Hypothalamus (tissue), 51 donors: Measurements from ENCODE around the gene DDI2.
"Not testable (repeated sequence)": the region's sequence is repeated elsewhere in the genome, so short reads cannot be mapped to it uniquely, and the experiment has no call there.

Experiments
- DNase-seq, 51 donors: peaks; one replicate each; lab custom pipeline; 2025; lab: John Stamatoyannopoulos, UW

The DDI2 gene

GRCh38 chr1:15617173-15618076 lies at the start of gene DDI2:
DDI2 (plus strand) TSS chr1:15617458; CDS start chr1:15617671, 213 bp downstream.
- peak; percentile 36 to 98 (median 90) for DNase-seq

GRCh38 chr1:15568387-15569073 lies 48.7 kb upstream of the DDI2 start:
- no peak for DNase-seq

GRCh38 chr1:15570861-15571260 lies 46.4 kb upstream of the DDI2 start:
- DNase-seq = no peak

GRCh38 chr1:15571266-15571665 lies 46.0 kb upstream of the DDI2 start:
- DNase-seq = no peak

GRCh38 chr1:15573477-15573876 lies 43.8 kb upstream of the DDI2 start:
- peak in 5 of 51 donors; percentile 5 to 50 (median 15) for DNase-seq

- DNase-seq = peak in 7 of 51 donors; percentile 7 to 26 (median 12)
Observed at GRCh38 chr1:15574741-15575140, 42.5 kb upstream of the DDI2 start.

GRCh38 chr1:15575549-15576150 lies 41.6 kb upstream of the DDI2 start:
- no peak for DNase-seq

GRCh38 chr1:15577691-15578090 lies 39.6 kb upstream of the DDI2 start:
- peak in 6 of 51 donors; percentile 4 to 23 (median 7) for DNase-seq

- peak in 2 of 51 donors; percentile 19 to 63 for DNase-seq
Observed at GRCh38 chr1:15578921-15579682, 38.2 kb upstream of the DDI2 start.

GRCh38 chr1:15579683-15580047 lies 37.6 kb upstream of the DDI2 start:
- no peak for DNase-seq

GRCh38 chr1:15583016-15583706 lies 34.1 kb upstream of the DDI2 start:
- DNase-seq = no peak

- peak in 5 of 51 donors; percentile 20 to 29 (median 20) for DNase-seq
Observed at GRCh38 chr1:15584489-15585363, 32.5 kb upstream of the DDI2 start, which contains the start of gene AGMAT. AGMAT (minus strand) TSS chr1:15585051; CDS start chr1:15584967, 84 bp downstream.

- DNase-seq = no peak
Observed at GRCh38 chr1:15592285-15592684, 25.0 kb upstream of the DDI2 start.

GRCh38 chr1:15595809-15596617 lies 21.2 kb upstream of the DDI2 start:
- DNase-seq = no peak

GRCh38 chr1:15598436-15598835 lies 18.8 kb upstream of the DDI2 start:
- no peak for DNase-seq

GRCh38 chr1:15603050-15603965 lies 13.9 kb upstream of the DDI2 start:
- DNase-seq = peak; percentile 64 to 98 (median 93)

- DNase-seq = not testable (repeated sequence)
Observed at GRCh38 chr1:15603966-15604282, 13.3 kb upstream of the DDI2 start.
